Mesenchymal stem cell (in vitro differentiated cells and primary cell): ENCODE data around the gene CCDC201.
"Not testable (repeated sequence)": the region's sequence is repeated elsewhere in the genome, so short reads cannot be mapped to it uniquely, and the experiment has no call there.

Source experiments
- DNase-seq: peaks from one replicate; pipeline ENCODE4 v3.0.0-alpha.2; 2013
- H2AFZ ChIP-seq: one replicate; pipeline ENCODE4 v1.6.1; 2013; ENCODE audit warnings: low read depth, mild to moderate bottlenecking, control low read depth, inconsistent platforms, low read length, moderate library complexity
- H2AK5ac ChIP-seq: 2 replicates; pipeline ENCODE4 v1.6.1; 2013; ENCODE audit warnings: low read length, moderate library complexity, mild to moderate bottlenecking, inconsistent platforms; ENCODE audit not compliant: severe bottlenecking
- H2BK120ac ChIP-seq: one replicate; pipeline ENCODE4 v1.6.1; 2013; ENCODE audit warnings: low read depth, mild to moderate bottlenecking, inconsistent platforms, low read length, moderate library complexity
- H2BK12ac ChIP-seq, 2 experiments: one replicate each; pipeline ENCODE4 v1.6.1; 2013; ENCODE audit warnings: inconsistent platforms in 2 of 2, low read length in 2 of 2, mild to moderate bottlenecking in 2 of 2, moderate library complexity in 2 of 2, control low read depth in 1 of 2
- H2BK15ac ChIP-seq: one replicate; pipeline ENCODE4 v1.6.1; 2013; ENCODE audit warnings: mild to moderate bottlenecking, low read depth, inconsistent platforms; ENCODE audit not compliant: poor library complexity, severe bottlenecking
- H2BK5ac ChIP-seq: 2 replicates; pipeline ENCODE4 v1.6.1; 2013; ENCODE audit warnings: low read depth, mild to moderate bottlenecking, low read length, control low read depth, inconsistent platforms; ENCODE audit not compliant: poor library complexity, severe bottlenecking
- H3K14ac ChIP-seq, 2 experiments: one replicate each; pipeline ENCODE4 v1.6.1; 2013; ENCODE audit warnings: inconsistent platforms in 2 of 2, low read length in 2 of 2, control low read depth in 1 of 2, mild to moderate bottlenecking in 1 of 2, moderate library complexity in 1 of 2
- H3K18ac ChIP-seq, 2 experiments: one replicate each; pipeline ENCODE4 v1.6.1; 2013; ENCODE audit warnings: inconsistent platforms in 2 of 2, low read length in 2 of 2, control low read depth in 1 of 2, low read depth in 1 of 2, mild to moderate bottlenecking in 1 of 2
- H3K23ac ChIP-seq, 2 experiments: one replicate each; pipeline ENCODE4 v1.6.1; 2013; ENCODE audit warnings: inconsistent platforms in 2 of 2, low read length in 2 of 2, mild to moderate bottlenecking in 2 of 2, moderate library complexity in 2 of 2, control low read depth in 1 of 2
- H3K27ac ChIP-seq: 2 replicates; pipeline ENCODE4 v1.5.1; 2013; ENCODE audit warnings: mild to moderate bottlenecking, moderate library complexity, low read length, control low read depth, inconsistent platforms; ENCODE audit not compliant: poor library complexity, severe bottlenecking
- H3K27me3 ChIP-seq, 2 experiments: 2 replicates each; pipeline versions ENCODE4 v1.6.1 to v1.7.0; 2013; ENCODE audit warnings: low read length in 2 of 2, mild to moderate bottlenecking in 2 of 2, moderate library complexity in 2 of 2, control low read depth in 1 of 2, inconsistent platforms in 1 of 2; ENCODE audit not compliant: control insufficient read depth in 1 of 2, insufficient read depth in 1 of 2
- H3K36me3 ChIP-seq, 2 experiments: 2 replicates each; pipeline versions ENCODE4 v1.6.1 to v1.7.0; 2013; ENCODE audit warnings: low read length in 2 of 2, control low read depth in 1 of 2, inconsistent platforms in 1 of 2, low read depth in 1 of 2, mild to moderate bottlenecking in 1 of 2; ENCODE audit not compliant: insufficient read depth in 2 of 2, control insufficient read depth in 1 of 2
- H3K4ac ChIP-seq, 2 experiments: one replicate each; pipeline ENCODE4 v1.6.1; 2013; ENCODE audit warnings: inconsistent platforms in 2 of 2, low read length in 2 of 2, mild to moderate bottlenecking in 2 of 2, moderate library complexity in 2 of 2, control low read depth in 1 of 2, low read depth in 1 of 2
- H3K4me1 ChIP-seq: 2 replicates; pipeline ENCODE4 v1.6.1; 2013; ENCODE audit warnings: low read depth, low read length, control low read depth; ENCODE audit not compliant: control insufficient read depth, insufficient read depth
- H3K4me2 ChIP-seq: 2 replicates; pipeline ENCODE4 v1.6.1; 2013; ENCODE audit warnings: low read length, mild to moderate bottlenecking, inconsistent platforms; ENCODE audit not compliant: poor library complexity, severe bottlenecking
- H3K4me3 ChIP-seq, 2 experiments: 2 replicates each; pipeline versions ENCODE4 v1.5.1 to v1.7.0; 2013; ENCODE audit warnings: low read length in 2 of 2, mild to moderate bottlenecking in 2 of 2, control low read depth in 1 of 2, low read depth in 1 of 2; ENCODE audit not compliant: insufficient read depth in 1 of 2
- H3K79me1 ChIP-seq: replicated peaks from 2 replicates; pipeline ENCODE4 v1.6.1; 2013; ENCODE audit warnings: mild to moderate bottlenecking, control low read depth, low read length, inconsistent platforms; ENCODE audit not compliant: poor library complexity, severe bottlenecking
- H3K9ac ChIP-seq: 2 replicates; pipeline ENCODE4 v1.7.0; 2013; ENCODE audit warnings: mild to moderate bottlenecking, low read length, moderate library complexity
- H3K9me3 ChIP-seq: 2 replicates; pipeline ENCODE4 v1.7.0; 2013; ENCODE audit warnings: mild to moderate bottlenecking, low read length; ENCODE audit not compliant: control insufficient read depth
- H4K8ac ChIP-seq: one replicate; pipeline ENCODE4 v1.6.1; 2013; ENCODE audit warnings: inconsistent platforms, mild to moderate bottlenecking, low read length, moderate library complexity
- H4K91ac ChIP-seq: one replicate; pipeline ENCODE4 v1.6.1; 2013; ENCODE audit warnings: mild to moderate bottlenecking, low read length, inconsistent platforms
- WGBS: methylation state at CpG from one replicate; pipeline ENCODE4 v1.1.7; 2013; ENCODE audit warnings: mixed read lengths; 5-methylcytosine and 5-hydroxymethylcytosine counted together

The CCDC201 gene

DNA sequence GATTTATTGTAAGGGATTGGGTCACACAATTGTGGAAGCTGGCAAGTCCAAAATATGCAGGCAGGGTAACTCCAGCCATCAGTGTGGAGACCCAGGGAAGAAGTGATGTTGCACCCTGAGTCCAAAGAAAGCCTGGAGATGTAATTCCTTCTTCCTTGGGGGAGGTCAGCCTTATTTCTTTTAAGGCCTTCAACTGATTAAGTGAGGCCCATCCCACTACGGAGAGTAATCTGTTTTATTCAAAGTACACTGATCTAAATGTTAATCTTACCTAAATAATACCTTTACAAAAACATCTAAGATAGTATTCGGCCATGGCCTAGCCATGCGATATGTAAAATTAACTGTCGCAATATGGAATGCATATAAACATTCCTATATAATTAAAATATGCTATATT lies 16.0 kb downstream of the CCDC201 start:
- not testable (repeated sequence) for H3K27ac ChIP-seq, H3K79me1 ChIP-seq, H3K4ac ChIP-seq, H2AFZ ChIP-seq, H2BK15ac ChIP-seq, H3K14ac ChIP-seq, H3K23ac ChIP-seq, DNase-seq, H3K18ac ChIP-seq, H3K9me3 ChIP-seq, H4K91ac ChIP-seq, H3K9ac ChIP-seq, H3K36me3 ChIP-seq, H2BK12ac ChIP-seq, H3K4me3 ChIP-seq, H2BK120ac ChIP-seq, H2BK5ac ChIP-seq, H3K4me1 ChIP-seq, H2AK5ac ChIP-seq, H3K4me2 ChIP-seq, H4K8ac ChIP-seq
- WGBS = 93% methylated on average over 2 of the region's 4 CpGs
- H3K27me3 ChIP-seq = peaks cover 14 to 33% of the 10 kb centered on the region in 2 experiments

DNA sequence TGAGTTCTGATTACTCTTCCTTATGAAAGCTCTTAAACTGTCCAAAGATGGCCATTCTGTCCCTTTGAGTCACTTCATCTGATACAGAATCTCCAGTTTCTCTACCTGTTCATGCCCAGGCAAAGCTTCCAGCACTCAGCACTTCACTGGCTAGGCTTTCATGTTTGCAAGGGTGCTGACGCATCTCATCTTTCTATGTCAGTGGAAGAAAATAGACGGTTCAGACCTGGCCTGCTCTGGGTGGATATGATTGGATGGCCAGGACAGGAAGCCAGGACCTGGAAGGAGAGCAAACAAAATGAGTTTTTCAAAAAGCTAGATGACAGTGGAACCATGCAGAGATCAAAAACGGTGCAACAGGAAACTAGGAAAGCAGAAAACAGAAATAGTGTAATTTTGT lies 17.2 kb downstream of the CCDC201 start:
- H3K14ac ChIP-seq = not testable (repeated sequence)
- 56% methylated on average over 3 of the region's 3 CpGs for WGBS

DNA sequence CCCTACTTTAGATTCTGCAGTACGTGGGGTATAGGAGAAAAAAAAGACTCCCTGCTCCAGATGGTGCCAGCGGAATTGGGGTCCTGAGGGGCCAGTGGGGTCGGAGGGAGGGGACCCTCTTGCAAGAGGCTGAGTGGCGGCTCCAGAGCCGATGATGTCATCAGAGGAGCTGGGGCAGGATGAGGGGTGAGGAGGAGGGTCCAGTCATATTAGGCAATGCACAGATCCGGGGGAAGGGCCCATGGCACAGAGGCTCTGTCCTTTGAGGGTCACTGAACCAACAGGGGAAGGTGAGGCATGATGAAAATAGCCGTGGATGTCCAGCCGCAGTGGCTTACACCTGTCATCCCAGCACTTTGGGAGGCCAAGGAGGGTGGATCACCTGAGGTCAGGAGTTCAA lies 19.4 kb downstream of the CCDC201 start:
- not testable (repeated sequence) for H3K79me1 ChIP-seq, H3K36me3 ChIP-seq, H3K14ac ChIP-seq, H2AFZ ChIP-seq, H3K23ac ChIP-seq, H3K27me3 ChIP-seq, H3K4ac ChIP-seq, H3K9ac ChIP-seq, H2BK5ac ChIP-seq, H2BK12ac ChIP-seq, H4K91ac ChIP-seq, H3K4me1 ChIP-seq, H2BK15ac ChIP-seq, H2AK5ac ChIP-seq, H4K8ac ChIP-seq, H3K18ac ChIP-seq, H3K4me3 ChIP-seq, H3K27ac ChIP-seq, H2BK120ac ChIP-seq, DNase-seq, H3K9me3 ChIP-seq, H3K4me2 ChIP-seq
- WGBS = 82% methylated on average over 7 of the region's 8 CpGs

More for the DNA sequence above, 17.2 kb downstream of the CCDC201 start:
- H3K27ac ChIP-seq, H3K4me2 ChIP-seq, H3K4ac ChIP-seq, H3K36me3 ChIP-seq, H2BK12ac ChIP-seq, H3K9ac ChIP-seq, H2AK5ac ChIP-seq, H2BK120ac ChIP-seq, H2BK5ac ChIP-seq, H3K4me3 ChIP-seq, DNase-seq, H3K79me1 ChIP-seq, H3K23ac ChIP-seq, H4K8ac ChIP-seq, H2AFZ ChIP-seq, H3K18ac ChIP-seq, H2BK15ac ChIP-seq, H3K9me3 ChIP-seq, H3K4me1 ChIP-seq, H4K91ac ChIP-seq: not testable (repeated sequence)
- H3K27me3 ChIP-seq = peaks cover 12 to 25% of the 10 kb centered on the region in 2 experiments

DNA sequence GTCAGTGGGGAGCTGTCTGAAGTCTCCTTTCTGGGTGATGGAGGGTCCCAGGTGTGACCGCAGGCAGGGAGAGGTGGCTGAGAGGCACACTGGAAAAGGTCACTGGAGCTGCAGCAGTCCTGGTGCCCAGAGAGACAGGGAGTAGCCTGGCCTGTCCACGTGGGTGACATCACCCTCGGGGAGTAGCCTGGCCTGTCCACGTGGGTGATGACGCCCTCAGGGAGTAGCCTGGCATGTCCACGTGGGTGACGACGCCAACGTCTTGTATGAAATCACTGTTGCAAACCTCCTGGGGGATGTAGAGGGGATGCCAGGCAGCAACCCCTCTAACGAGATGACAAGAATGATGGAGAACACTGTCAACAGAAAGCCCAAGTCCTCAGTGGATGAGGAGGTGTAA lies 19.9 kb downstream of the CCDC201 start:
- H3K4me2 ChIP-seq, H3K4me3 ChIP-seq, H2AFZ ChIP-seq, H3K9me3 ChIP-seq, H3K79me1 ChIP-seq, H3K18ac ChIP-seq, H3K9ac ChIP-seq, H2BK120ac ChIP-seq, H4K91ac ChIP-seq, H4K8ac ChIP-seq, H2BK15ac ChIP-seq, H3K4me1 ChIP-seq, H2AK5ac ChIP-seq, H3K36me3 ChIP-seq, H3K14ac ChIP-seq, H3K27ac ChIP-seq, H3K23ac ChIP-seq, H3K27me3 ChIP-seq, H2BK5ac ChIP-seq, H2BK12ac ChIP-seq, H3K4ac ChIP-seq, DNase-seq: not testable (repeated sequence)
- WGBS = 82% methylated on average over 9 of the region's 10 CpGs
